WTC11 (cell line): Measurements from ENCODE around the gene UQCR11. TPM values are rescaled to one million over a fixed set of nuclear protein-coding genes. Genes with fewer than 3 reads are reported as not detected.

ENCODE experiments used
- ATAC-seq: fragments of 200-7000 bp; cut with Tn5 transposase; 2 replicates; pipeline ENCODE4 v1.10.0; 2021; ENCODE audit warnings: mild to moderate bottlenecking, moderate library complexity
- CTCF ChIA-PET: fragments of 300-600 bp; sonication (Branson Sonifier 250); formaldehyde crosslinking; loops from one replicate; lab custom pipeline; 2021; ENCODE audit warnings: antibody characterized with exemption; lab: Charles Lee
- POLR2A ChIA-PET: fragments of 350-600 bp; sonication (Branson Sonifier 250); formaldehyde crosslinking; loops from one replicate; lab custom pipeline; 2021; ENCODE audit warnings: antibody characterized with exemption; lab: Charles Lee
- DNase-seq: peaks from one replicate; pipeline ENCODE4 v3.0.0; 2021; ENCODE audit warnings: low spot score
- H3K27ac Mint-ChIP-seq: 2 replicates; pipeline ENCODE4 v1.8.0; 2021; ENCODE audit warnings: mixed read lengths
- H3K27me3 Mint-ChIP-seq: 2 replicates; pipeline ENCODE4 v1.8.0; 2021; ENCODE audit warnings: low read depth, mild to moderate bottlenecking, moderate library complexity, mixed read lengths
- H3K36me3 Mint-ChIP-seq: 2 replicates; pipeline ENCODE4 v1.8.0; 2021; ENCODE audit warnings: mixed read lengths
- H3K4me1 Mint-ChIP-seq: 2 replicates; pipeline ENCODE4 v1.8.0; 2022; ENCODE audit warnings: mixed read lengths
- H3K4me3 Mint-ChIP-seq: 2 replicates; pipeline ENCODE4 v1.8.0; 2021; ENCODE audit warnings: mild to moderate bottlenecking, moderate library complexity, mixed read lengths
- H3K9me3 Mint-ChIP-seq: 2 replicates; pipeline ENCODE4 v1.8.0; 2021; ENCODE audit warnings: mixed read lengths
- AFF4 ChIP-seq: sonication (generic); formaldehyde crosslinking; IDR thresholded peaks from 2 replicates; pipeline ENCODE4 v1.8.1; 2023; ENCODE audit warnings: mild to moderate bottlenecking, missing genetic modification reagents, borderline replicate concordance
- ELF4 ChIP-seq: sonication (generic); formaldehyde crosslinking; IDR thresholded peaks from 2 replicates; pipeline ENCODE4 v1.8.1; 2022; ENCODE audit warnings: low read depth, mild to moderate bottlenecking, moderate library complexity, missing genetic modification reagents
- ETV6 ChIP-seq: sonication (generic); formaldehyde crosslinking; IDR thresholded peaks from 2 replicates; pipeline ENCODE4 v1.8.1; 2022; ENCODE audit warnings: mild to moderate bottlenecking, missing genetic modification reagents
- FOXP1 ChIP-seq: sonication (generic); formaldehyde crosslinking; IDR thresholded peaks from 2 replicates; pipeline ENCODE4 v1.8.0; 2022; ENCODE audit warnings: missing genetic modification reagents, mild to moderate bottlenecking, moderate library complexity, borderline replicate concordance
- GTF2I ChIP-seq: fragments of 250-450 bp; sonication (Bioruptor Pico); conservative IDR thresholded peaks from 2 replicates; pipeline ENCODE4 v1.4.0; 2021; ENCODE audit warnings: mild to moderate bottlenecking
- IRF2 ChIP-seq: sonication (generic); formaldehyde crosslinking; IDR thresholded peaks from 2 replicates; pipeline ENCODE4 v1.8.0; 2022; ENCODE audit warnings: low read depth, missing genetic modification reagents, borderline replicate concordance
- JUN ChIP-seq: sonication (generic); formaldehyde crosslinking; IDR thresholded peaks from 2 replicates; pipeline ENCODE4 v1.8.0; 2023; ENCODE audit warnings: mild to moderate bottlenecking, missing genetic modification reagents
- MLX ChIP-seq: sonication (generic); formaldehyde crosslinking; IDR thresholded peaks from 2 replicates; pipeline ENCODE4 v1.8.1; 2023; ENCODE audit warnings: mild to moderate bottlenecking, missing genetic modification reagents, moderate library complexity
- MXD4 ChIP-seq: fragments of 250-450 bp; sonication (Bioruptor Pico); IDR thresholded peaks from 2 replicates; pipeline ENCODE4 v1.8.0; 2021; ENCODE audit warnings: mild to moderate bottlenecking, moderate library complexity, borderline replicate concordance
- MYBL2 ChIP-seq: sonication (generic); formaldehyde crosslinking; IDR thresholded peaks from 2 replicates; pipeline ENCODE4 v1.8.1; 2023; ENCODE audit warnings: mild to moderate bottlenecking, moderate library complexity, missing genetic modification reagents
- OVOL2 ChIP-seq: fragments of 250-450 bp; sonication (Bioruptor Pico); IDR thresholded peaks from 2 replicates; pipeline ENCODE4 v1.9.0; 2021; ENCODE audit warnings: mild to moderate bottlenecking, borderline replicate concordance
- SMAD3 ChIP-seq: sonication (generic); formaldehyde crosslinking; IDR thresholded peaks from 2 replicates; pipeline ENCODE4 v1.8.0; 2022; ENCODE audit warnings: missing genetic modification reagents, mild to moderate bottlenecking, borderline replicate concordance
- TP53 ChIP-seq: sonication (generic); formaldehyde crosslinking; IDR thresholded peaks from 2 replicates; pipeline ENCODE4 v1.8.1; 2023; ENCODE audit warnings: mild to moderate bottlenecking, missing genetic modification reagents
- ZNF281 ChIP-seq: sonication (generic); formaldehyde crosslinking; IDR thresholded peaks from 2 replicates; pipeline ENCODE4 v1.8.0; 2023; ENCODE audit warnings: mild to moderate bottlenecking, missing genetic modification reagents
- total RNA-seq: library from RNA; stranded (reverse); gene quantifications from 3 replicates; pipeline ENCODE4 v1.2.3, GENCODE V29; 2021
- TF ChIP-seq, protein P1 (sequence below): sonication (generic); formaldehyde crosslinking; IDR thresholded peaks from 2 replicates; pipeline ENCODE4 v1.8.1; 2022; ENCODE audit warnings: low read depth, missing genetic modification reagents, borderline replicate concordance
- TF ChIP-seq, protein P2 (sequence below): sonication (generic); formaldehyde crosslinking; IDR thresholded peaks from 2 replicates; pipeline ENCODE4 v1.8.1; 2022; ENCODE audit warnings: mild to moderate bottlenecking, moderate library complexity, missing genetic modification reagents
- TF ChIP-seq, protein P3 (sequence below): sonication (generic); formaldehyde crosslinking; conservative IDR thresholded peaks from 2 replicates; pipeline ENCODE4 v1.8.1; 2022; ENCODE audit warnings: mild to moderate bottlenecking, missing genetic modification reagents
- TF ChIP-seq, protein P4 (sequence below): fragments of 250-450 bp; sonication (Bioruptor Pico); IDR thresholded peaks from 2 replicates; pipeline ENCODE4 v1.9.0; 2021; ENCODE audit warnings: mild to moderate bottlenecking, borderline replicate concordance

Gene UQCR11
- total RNA-seq, 1 experiment from 2014 or later, result 198 TPM

DNA sequence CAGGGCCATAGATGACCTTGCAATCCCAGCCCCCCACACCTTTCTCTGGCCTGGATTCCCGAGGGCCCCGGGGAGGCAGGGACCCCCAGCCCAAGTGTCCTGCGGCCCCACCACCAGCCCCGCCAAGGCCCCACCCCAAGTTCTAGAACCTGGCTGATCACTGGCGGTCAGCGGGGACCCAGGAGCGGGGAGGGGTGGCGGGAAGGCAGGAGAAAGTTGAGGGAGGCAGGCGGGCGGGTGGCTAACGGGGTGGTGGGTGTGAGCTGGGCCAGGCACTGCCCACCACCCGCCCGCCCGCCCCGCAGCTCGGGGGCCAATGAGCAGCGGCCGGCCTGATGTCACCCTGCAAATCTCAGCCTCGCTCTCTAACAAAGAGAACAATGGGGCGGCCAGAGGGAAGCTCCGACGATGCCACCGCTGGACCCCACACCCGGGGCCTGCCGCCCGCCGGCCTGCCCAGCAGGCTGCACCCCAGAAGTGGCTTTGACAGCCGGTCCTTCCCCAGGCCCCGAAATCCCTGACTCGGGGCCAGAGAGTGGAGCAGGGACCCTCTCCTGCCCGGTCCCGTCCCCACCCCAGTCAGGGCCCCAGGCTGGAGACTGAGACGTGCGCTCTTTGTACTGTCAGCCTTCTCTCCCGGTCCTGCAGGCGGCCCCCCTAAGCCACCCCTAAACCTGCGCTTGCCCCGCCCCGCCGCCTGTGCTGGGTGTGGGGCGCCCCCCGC is 38.7 kb downstream of the UQCR11 start:
- H3K4me3 Mint-ChIP-seq, result peak overlapping the region; percentile 54
- H3K36me3 Mint-ChIP-seq, result peaks cover 5% of the 10 kb centered on the region; the same call in 1 of the 2 replicates
- POLR2A ChIA-PET, result interaction anchor here (0.9 to 1.4 kb wide), 6 partner anchors 14 to 261 kb away, joined by 3 to 7 read pairs (median 4); partner anchors contain the start of gene REEP6
- H3K4me1 Mint-ChIP-seq, result peaks cover 6% of the 10 kb centered on the region
- TF ChIP-seq SMAD3 (CRISPR knock-in tag), result no peak
- TF ChIP-seq MYBL2 (CRISPR knock-in tag), result no peak
- TF ChIP-seq AFF4, result 0 out of 2 replicates have a peak, but pooled peaks have one; percentile 30
- TF ChIP-seq MLX (CRISPR knock-in tag), result no peak
- TF ChIP-seq OVOL2 (CRISPR knock-in tag), result no peak
- TF ChIP-seq TP53, result peak; percentile 3; the same call in 1 of the 2 replicates
- no peak for TF ChIP-seq GTF2I (CRISPR knock-in tag)
- TF ChIP-seq MXD4, result no peak
- TF ChIP-seq ETV6 (CRISPR knock-in tag), result peak; percentile 16; the same call in 1 of the 2 replicates
- TF ChIP-seq IRF2 (CRISPR knock-in tag), result no peak
- TF ChIP-seq, protein P1, sequence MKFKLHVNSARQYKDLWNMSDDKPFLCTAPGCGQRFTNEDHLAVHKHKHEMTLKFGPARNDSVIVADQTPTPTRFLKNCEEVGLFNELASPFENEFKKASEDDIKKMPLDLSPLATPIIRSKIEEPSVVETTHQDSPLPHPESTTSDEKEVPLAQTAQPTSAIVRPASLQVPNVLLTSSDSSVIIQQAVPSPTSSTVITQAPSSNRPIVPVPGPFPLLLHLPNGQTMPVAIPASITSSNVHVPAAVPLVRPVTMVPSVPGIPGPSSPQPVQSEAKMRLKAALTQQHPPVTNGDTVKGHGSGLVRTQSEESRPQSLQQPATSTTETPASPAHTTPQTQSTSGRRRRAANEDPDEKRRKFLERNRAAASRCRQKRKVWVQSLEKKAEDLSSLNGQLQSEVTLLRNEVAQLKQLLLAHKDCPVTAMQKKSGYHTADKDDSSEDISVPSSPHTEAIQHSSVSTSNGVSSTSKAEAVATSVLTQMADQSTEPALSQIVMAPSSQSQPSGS (CRISPR knock-in tag), result no peak
- TF ChIP-seq, all 79 proteins: peak for 3
- peaks cover 32% of the 10 kb centered on the region for H3K27me3 Mint-ChIP-seq
- CTCF ChIA-PET, result interaction anchor here (0.6 to 1.5 kb wide), 11 partner anchors 12 to 298 kb away, joined by 3 to 14 read pairs (median 3); partner anchors contain the start of genes APC2 and REEP6
- H3K9me3 Mint-ChIP-seq, result 0 out of 2 replicates have a peak, but pooled peaks cover 3% of the 10 kb centered on the region
- DNase-seq, result peak; percentile 74
- ATAC-seq, result peak; percentile 84
- H3K27ac Mint-ChIP-seq, result no peak overlapping the region

GRCh38 chr19:1563251-1563650 is 42.0 kb downstream of the UQCR11 start:
- POLR2A ChIA-PET, result interaction anchor here (0.6 kb wide), 1 partner anchor 804 kb away, joined by 4 read pairs; no protein-coding TSS in a partner anchor
- no peak overlapping the region for H3K4me3 Mint-ChIP-seq
- no peak overlapping the region for H3K27ac Mint-ChIP-seq
- no peak for TF ChIP-seq FOXP1 (CRISPR knock-in tag)
- TF ChIP-seq, protein P2, sequence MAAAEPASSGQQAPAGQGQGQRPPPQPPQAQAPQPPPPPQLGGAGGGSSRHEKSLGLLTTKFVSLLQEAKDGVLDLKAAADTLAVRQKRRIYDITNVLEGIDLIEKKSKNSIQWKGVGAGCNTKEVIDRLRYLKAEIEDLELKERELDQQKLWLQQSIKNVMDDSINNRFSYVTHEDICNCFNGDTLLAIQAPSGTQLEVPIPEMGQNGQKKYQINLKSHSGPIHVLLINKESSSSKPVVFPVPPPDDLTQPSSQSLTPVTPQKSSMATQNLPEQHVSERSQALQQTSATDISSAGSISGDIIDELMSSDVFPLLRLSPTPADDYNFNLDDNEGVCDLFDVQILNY (CRISPR knock-in tag), result no peak
- TF ChIP-seq ELF4 (CRISPR knock-in tag), result no peak
- TF ChIP-seq, protein P3, sequence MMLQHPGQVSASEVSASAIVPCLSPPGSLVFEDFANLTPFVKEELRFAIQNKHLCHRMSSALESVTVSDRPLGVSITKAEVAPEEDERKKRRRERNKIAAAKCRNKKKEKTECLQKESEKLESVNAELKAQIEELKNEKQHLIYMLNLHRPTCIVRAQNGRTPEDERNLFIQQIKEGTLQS, result no peak
- TF ChIP-seq ZNF281, result no peak
- no peak for TF ChIP-seq MXD4
- TF ChIP-seq JUN (CRISPR knock-in tag), result no peak
- TF ChIP-seq, protein P4, sequence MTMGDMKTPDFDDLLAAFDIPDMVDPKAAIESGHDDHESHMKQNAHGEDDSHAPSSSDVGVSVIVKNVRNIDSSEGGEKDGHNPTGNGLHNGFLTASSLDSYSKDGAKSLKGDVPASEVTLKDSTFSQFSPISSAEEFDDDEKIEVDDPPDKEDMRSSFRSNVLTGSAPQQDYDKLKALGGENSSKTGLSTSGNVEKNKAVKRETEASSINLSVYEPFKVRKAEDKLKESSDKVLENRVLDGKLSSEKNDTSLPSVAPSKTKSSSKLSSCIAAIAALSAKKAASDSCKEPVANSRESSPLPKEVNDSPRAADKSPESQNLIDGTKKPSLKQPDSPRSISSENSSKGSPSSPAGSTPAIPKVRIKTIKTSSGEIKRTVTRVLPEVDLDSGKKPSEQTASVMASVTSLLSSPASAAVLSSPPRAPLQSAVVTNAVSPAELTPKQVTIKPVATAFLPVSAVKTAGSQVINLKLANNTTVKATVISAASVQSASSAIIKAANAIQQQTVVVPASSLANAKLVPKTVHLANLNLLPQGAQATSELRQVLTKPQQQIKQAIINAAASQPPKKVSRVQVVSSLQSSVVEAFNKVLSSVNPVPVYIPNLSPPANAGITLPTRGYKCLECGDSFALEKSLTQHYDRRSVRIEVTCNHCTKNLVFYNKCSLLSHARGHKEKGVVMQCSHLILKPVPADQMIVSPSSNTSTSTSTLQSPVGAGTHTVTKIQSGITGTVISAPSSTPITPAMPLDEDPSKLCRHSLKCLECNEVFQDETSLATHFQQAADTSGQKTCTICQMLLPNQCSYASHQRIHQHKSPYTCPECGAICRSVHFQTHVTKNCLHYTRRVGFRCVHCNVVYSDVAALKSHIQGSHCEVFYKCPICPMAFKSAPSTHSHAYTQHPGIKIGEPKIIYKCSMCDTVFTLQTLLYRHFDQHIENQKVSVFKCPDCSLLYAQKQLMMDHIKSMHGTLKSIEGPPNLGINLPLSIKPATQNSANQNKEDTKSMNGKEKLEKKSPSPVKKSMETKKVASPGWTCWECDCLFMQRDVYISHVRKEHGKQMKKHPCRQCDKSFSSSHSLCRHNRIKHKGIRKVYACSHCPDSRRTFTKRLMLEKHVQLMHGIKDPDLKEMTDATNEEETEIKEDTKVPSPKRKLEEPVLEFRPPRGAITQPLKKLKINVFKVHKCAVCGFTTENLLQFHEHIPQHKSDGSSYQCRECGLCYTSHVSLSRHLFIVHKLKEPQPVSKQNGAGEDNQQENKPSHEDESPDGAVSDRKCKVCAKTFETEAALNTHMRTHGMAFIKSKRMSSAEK (CRISPR knock-in tag), result no peak

More at GRCh38 chr19:1563251-1563650, 42.0 kb downstream of the UQCR11 start:
- CTCF ChIA-PET, result interaction anchor here (1.0 to 1.4 kb wide), 2 partner anchors 12 to 17 kb away, joined by 3 read pairs; no protein-coding TSS in a partner anchor
- Mint-ChIP-seq H3K4me1 (no peaks in the 10 kb centered on the region), H3K36me3 (peaks cover 5% of the 10 kb centered on the region; the same call in 1 of the 2 replicates), H3K9me3 (no peaks in the 10 kb centered on the region), H3K27me3 (no peaks in the 10 kb centered on the region)
- DNase-seq (no peak), ATAC-seq (no peak)
